Measurements from ENCODE around the gene EEF1G.

DNA sequence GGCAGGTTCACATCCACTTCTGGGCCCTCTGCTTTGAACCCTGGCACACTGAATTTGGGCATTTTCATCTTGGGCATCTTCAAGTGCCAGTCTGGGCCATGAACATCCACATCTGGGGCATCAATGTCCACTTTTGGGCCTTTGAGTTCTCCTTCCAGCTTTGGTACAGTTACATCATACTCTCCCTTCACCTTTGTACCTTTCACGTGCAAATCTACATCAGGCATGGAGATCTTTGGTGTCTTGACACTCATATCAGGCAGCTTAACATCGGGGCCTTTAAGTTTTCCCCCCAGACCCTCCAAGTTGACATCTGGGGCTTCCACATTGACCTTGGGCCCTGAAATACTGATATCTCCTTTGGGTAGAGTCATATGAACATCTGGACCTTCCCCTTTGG, 41.6 kb downstream of the EEF1G start:
- TF ChIP-seq, protein P1, sequence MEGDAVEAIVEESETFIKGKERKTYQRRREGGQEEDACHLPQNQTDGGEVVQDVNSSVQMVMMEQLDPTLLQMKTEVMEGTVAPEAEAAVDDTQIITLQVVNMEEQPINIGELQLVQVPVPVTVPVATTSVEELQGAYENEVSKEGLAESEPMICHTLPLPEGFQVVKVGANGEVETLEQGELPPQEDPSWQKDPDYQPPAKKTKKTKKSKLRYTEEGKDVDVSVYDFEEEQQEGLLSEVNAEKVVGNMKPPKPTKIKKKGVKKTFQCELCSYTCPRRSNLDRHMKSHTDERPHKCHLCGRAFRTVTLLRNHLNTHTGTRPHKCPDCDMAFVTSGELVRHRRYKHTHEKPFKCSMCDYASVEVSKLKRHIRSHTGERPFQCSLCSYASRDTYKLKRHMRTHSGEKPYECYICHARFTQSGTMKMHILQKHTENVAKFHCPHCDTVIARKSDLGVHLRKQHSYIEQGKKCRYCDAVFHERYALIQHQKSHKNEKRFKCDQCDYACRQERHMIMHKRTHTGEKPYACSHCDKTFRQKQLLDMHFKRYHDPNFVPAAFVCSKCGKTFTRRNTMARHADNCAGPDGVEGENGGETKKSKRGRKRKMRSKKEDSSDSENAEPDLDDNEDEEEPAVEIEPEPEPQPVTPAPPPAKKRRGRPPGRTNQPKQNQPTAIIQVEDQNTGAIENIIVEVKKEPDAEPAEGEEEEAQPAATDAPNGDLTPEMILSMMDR (IDR thresholded peaks at IDR 0.05) = no peak
- no peak for TF ChIP-seq EZH2 (IDR thresholded peaks at IDR 0.05; ENCODE audit: borderline replicate concordance, insufficient read depth, low read depth, low read length, poor library complexity, severe bottlenecking)

Measured in B cell (primary cell).